ENCODE results near the gene PAOX. TPM values are rescaled to one million over a fixed set of nuclear protein-coding genes. Genes with fewer than 3 reads are reported as not detected.

Gene PAOX
- total and polyA plus RNA-seq, 2 of the 13 experiments (the other 11 are each of a cell fraction or from before 2014, with no cell fraction given) = 0.49 to 0.77 TPM

DNA sequence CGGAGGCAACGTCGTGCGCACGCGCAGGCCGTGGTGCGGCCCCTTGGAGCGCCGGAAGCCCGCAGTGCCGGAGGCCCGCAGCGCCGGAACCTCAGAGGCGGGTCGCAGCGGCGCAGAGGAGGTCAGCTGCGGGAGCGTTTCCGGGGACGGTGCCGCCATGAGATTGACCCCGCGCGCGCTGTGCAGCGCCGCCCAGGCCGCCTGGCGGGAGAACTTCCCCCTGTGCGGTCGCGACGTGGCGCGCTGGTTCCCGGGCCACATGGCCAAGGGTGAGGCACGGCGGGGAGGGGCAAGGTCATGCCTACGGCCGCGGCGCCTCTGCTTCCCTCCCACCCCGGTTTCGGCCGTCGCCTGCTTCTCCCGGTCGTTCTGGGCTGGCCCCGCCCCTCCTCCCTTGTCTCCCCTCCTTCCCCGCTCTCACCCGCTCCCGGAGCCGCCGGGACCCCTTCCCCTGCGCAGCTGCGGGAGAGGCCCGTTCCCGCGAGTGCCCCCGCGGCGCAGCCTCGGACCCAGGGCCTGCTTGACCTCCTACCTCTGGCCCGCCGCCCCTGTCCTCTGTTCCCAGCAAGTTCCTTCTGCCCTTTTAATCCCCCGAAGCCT, 15.1 kb downstream of the PAOX start, which contains the start of gene MTG1 (continued):
- peak; percentile 54 for TF ChIP-seq GMEB2 (CRISPR knock-in tag; IDR thresholded peaks at IDR 0.05; ENCODE audit: low read depth)
- peak; percentile 85 for TF ChIP-seq ISL2 (CRISPR knock-in tag; IDR thresholded peaks at IDR 0.05)
- peak; percentile 94 for TF ChIP-seq ZNF225 (CRISPR knock-in tag; IDR thresholded peaks at IDR 0.05)
- TF ChIP-seq ZSCAN22 (CRISPR knock-in tag; IDR thresholded peaks at IDR 0.05) = no peak
- no peak for TF ChIP-seq ISX (CRISPR knock-in tag; conservative IDR thresholded peaks at IDR 0.05)
- no peak for TF ChIP-seq ZEB1 (IDR thresholded peaks at IDR 0.05; ENCODE audit: insufficient replicate concordance, low read depth)
- no peak for TF ChIP-seq PHB2 (IDR thresholded peaks at IDR 0.05; ENCODE audit: partially characterized antibody)
- no peak for TF ChIP-seq ETV6 (CRISPR knock-in tag; conservative IDR thresholded peaks at IDR 0.05)
- peak; percentile 82; the same call in 1 of the 2 replicates for TF ChIP-seq ZNF17 (CRISPR knock-in tag; IDR thresholded peaks at IDR 0.05)
- TF ChIP-seq TCF12 (IDR thresholded peaks at IDR 0.05) = no peak
- TF ChIP-seq TCF12 (CRISPR knock-in tag; IDR thresholded peaks at IDR 0.05) = 0 out of 2 replicates have a peak, but pooled peaks have one; percentile 82
- no peak for TF ChIP-seq ZNF3 (CRISPR knock-in tag; IDR thresholded peaks at IDR 0.05)
- peak; percentile 92 for TF ChIP-seq ZNF883 (CRISPR knock-in tag; IDR thresholded peaks at IDR 0.05; ENCODE audit: not compliant biosample characterization)
- no peak for TF ChIP-seq PAWR (CRISPR knock-in tag; IDR thresholded peaks at IDR 0.05; ENCODE audit: borderline replicate concordance)
- peak; percentile 78 for TF ChIP-seq MED1 (CRISPR knock-in tag; IDR thresholded peaks at IDR 0.05)
- no peak for TF ChIP-seq ZNF282 (IDR thresholded peaks at IDR 0.05; ENCODE audit: partially characterized antibody)
- TF ChIP-seq ZSCAN25 (CRISPR knock-in tag; IDR thresholded peaks at IDR 0.05) = peak; percentile 92
- no peak for TF ChIP-seq PPARG (CRISPR knock-in tag; conservative IDR thresholded peaks at IDR 0.05)
- no peak for TF ChIP-seq MLLT10 (CRISPR knock-in tag; IDR thresholded peaks at IDR 0.05)
- 0 out of 2 replicates have a peak, but pooled peaks have one; percentile 74 for TF ChIP-seq KLF15 (CRISPR knock-in tag; IDR thresholded peaks at IDR 0.05; ENCODE audit: borderline replicate concordance)
- peak; percentile 83; the same call in 1 of the 2 replicates for TF ChIP-seq ZNF746 (CRISPR knock-in tag; IDR thresholded peaks at IDR 0.05)
- no peak for TF ChIP-seq HMG20A (CRISPR knock-in tag; IDR thresholded peaks at IDR 0.05; ENCODE audit: borderline replicate concordance)
- peak; percentile 64; the same call in 1 of the 2 replicates for TF ChIP-seq ZSCAN20 (CRISPR knock-in tag; IDR thresholded peaks at IDR 0.05; ENCODE audit: borderline replicate concordance)
- TF ChIP-seq SNRNP70 (IDR thresholded peaks at IDR 0.05; ENCODE audit: low read depth, low read length) = no peak
- TF ChIP-seq POLR2AphosphoS5 (IDR thresholded peaks at IDR 0.05; ENCODE audit: low read depth, low read length) = peak; percentile 84
- TF ChIP-seq SIX1 (CRISPR knock-in tag; IDR thresholded peaks at IDR 0.05; ENCODE audit: borderline replicate concordance) = no peak
- TF ChIP-seq ARNT2 (CRISPR knock-in tag; IDR thresholded peaks at IDR 0.05; ENCODE audit: low read depth) = peak; percentile 79; the same call in 1 of the 2 replicates
- peak; percentile 78 for TF ChIP-seq KDM3A (CRISPR knock-in tag; IDR thresholded peaks at IDR 0.05; ENCODE audit: low read depth)
- TF ChIP-seq ZNF589 (CRISPR knock-in tag; conservative IDR thresholded peaks at IDR 0.05) = no peak; the same call in 1 of the 2 replicates
- TF ChIP-seq CAMTA2 (CRISPR knock-in tag; IDR thresholded peaks at IDR 0.05; ENCODE audit: borderline replicate concordance) = no peak; the same call in 1 of the 2 replicates
- TF ChIP-seq, protein P1, sequence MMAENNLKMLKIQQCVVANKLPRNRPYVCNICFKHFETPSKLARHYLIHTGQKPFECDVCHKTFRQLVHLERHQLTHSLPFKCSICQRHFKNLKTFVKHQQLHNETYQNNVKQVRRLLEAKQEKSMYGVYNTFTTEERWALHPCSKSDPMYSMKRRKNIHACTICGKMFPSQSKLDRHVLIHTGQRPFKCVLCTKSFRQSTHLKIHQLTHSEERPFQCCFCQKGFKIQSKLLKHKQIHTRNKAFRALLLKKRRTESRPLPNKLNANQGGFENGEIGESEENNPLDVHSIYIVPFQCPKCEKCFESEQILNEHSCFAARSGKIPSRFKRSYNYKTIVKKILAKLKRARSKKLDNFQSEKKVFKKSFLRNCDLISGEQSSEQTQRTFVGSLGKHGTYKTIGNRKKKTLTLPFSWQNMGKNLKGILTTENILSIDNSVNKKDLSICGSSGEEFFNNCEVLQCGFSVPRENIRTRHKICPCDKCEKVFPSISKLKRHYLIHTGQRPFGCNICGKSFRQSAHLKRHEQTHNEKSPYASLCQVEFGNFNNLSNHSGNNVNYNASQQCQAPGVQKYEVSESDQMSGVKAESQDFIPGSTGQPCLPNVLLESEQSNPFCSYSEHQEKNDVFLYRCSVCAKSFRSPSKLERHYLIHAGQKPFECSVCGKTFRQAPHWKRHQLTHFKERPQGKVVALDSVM (CRISPR knock-in tag; IDR thresholded peaks at IDR 0.05) = peak; percentile 70

All from HepG2 (cell line).